Heart right ventricle (tissue), 16 donors: ENCODE measurements around the gene NCBP2. TPM values are rescaled to one million over a fixed set of nuclear protein-coding genes. Genes with fewer than 3 reads are reported as not detected.

Experiments
- ATAC-seq, 8 donors: fragments of 200-7000 bp; cut with Tn5 transposase; one replicate each; pipeline ENCODE4 v1.9.1; 2020; ENCODE audit warnings: mild to moderate bottlenecking in 8 of 8, moderate library complexity in 8 of 8, moderate number of reproducible peaks in 1 of 8
- DNase-seq, 2 donors: peaks; one replicate each; pipeline ENCODE4 v3.0.0-alpha.2; 2020
- H3K27ac ChIP-seq, 10 donors: fragments of 200-600 bp; sonication (generic) in 2 of 10; one replicate each; pipeline versions ENCODE4 v1.5.0 to v1.8.0; 2020 to 2022; ENCODE audit warnings: mild to moderate bottlenecking in 3 of 10
- H3K27me3 ChIP-seq, 7 donors: fragments of 200-600 bp; one replicate each; pipeline ENCODE4 v1.8.0; 2021 to 2022; ENCODE audit warnings: mild to moderate bottlenecking in 2 of 7
- H3K36me3 ChIP-seq, 9 donors: fragments of 200-600 bp; sonication (generic) in 1 of 9; one replicate each; pipeline versions ENCODE4 v1.5.0 to v1.8.0; 2020 to 2022; ENCODE audit warnings: mild to moderate bottlenecking in 2 of 9
- H3K4me1 ChIP-seq, 9 donors: fragments of 200-600 bp; sonication (generic) in 1 of 9; one replicate each; pipeline versions ENCODE4 v1.5.0 to v1.8.0; 2020 to 2022; ENCODE audit warnings: mild to moderate bottlenecking in 4 of 9
- H3K4me3 ChIP-seq, 10 donors: fragments of 200-600 bp; sonication (generic) in 2 of 10; one replicate each; pipeline versions ENCODE4 v1.5.0 to v1.8.0; 2020 to 2022; ENCODE audit warnings: mild to moderate bottlenecking in 7 of 10, moderate library complexity in 2 of 10
- H3K9me3 ChIP-seq, 11 donors: fragments of 200-600 bp in 10 of 11; sonication (generic) in 2 of 11; one replicate each; pipeline versions ENCODE4 v1.5.0 to v1.8.0; 2013 to 2022; ENCODE audit warnings: mild to moderate bottlenecking in 2 of 11, control low read depth in 1 of 11, moderate library complexity in 1 of 11
- CTCF ChIP-seq, 9 donors: fragments of 200-600 bp; sonication (generic) in 2 of 9; IDR thresholded peaks; one replicate each; pipeline versions ENCODE4 v1.5.0 to v1.8.0; 2021 to 2022; ENCODE audit warnings: antibody characterized with exemption in 9 of 9, mild to moderate bottlenecking in 5 of 9, moderate library complexity in 1 of 9
- WGBS, 2 donors: extraction: QIAGEN DNeasy Blood & Tissue Kit; methylation state at CpG; one replicate each; pipeline ENCODE4 v1.1.7; 2013; ENCODE audit warnings: inconsistent platforms in 1 of 2; 5-methylcytosine and 5-hydroxymethylcytosine counted together
- intact Hi-C, 10 donors: fragments of 100-400 bp; cut with DNase I; formaldehyde crosslinking; loops; one replicate each; pipeline versions ENCODE4 v1.11.1 to v1.14.2; 2022
- long read RNA-seq, 3 donors: library from polyadenylated mRNA; unstranded; transcript quantifications; one replicate each; pipeline ENCODE4 v2.0.0, GENCODE V29; 2020 to 2021
- polyA plus RNA-seq, 2 donors: library from polyadenylated mRNA; stranded (reverse); fragments of 200-250 nt; gene quantifications; one replicate each; pipeline ENCODE4 v1.2.3, GENCODE V29; 2013
- total RNA-seq, 10 donors: library from RNA; stranded (reverse); fragmentation: NEBNext Ultra II Directional in 3 of 10; extraction: Animal tissue kit (Norgen Biotek cat#: 25700) in 3 of 10; gene quantifications; one replicate each; pipeline versions ENCODE4 v1.2.1 to v1.2.4, GENCODE V29; 2021 to 2023
- donor health status: Arrhythmogenic right ventricular cardiomyopathy.
- donor health status: ischemic (EF 13 %, LVEDD 7.1; RV severe dilation, severe dysfunction).
- donor health status: healthy with polysubstance abuse.
- donor health status: DM: no; HTN: yes; CAD: no.
- donor health status: DM: no; HTN: no; CAD: no.
- donor health status: ischemic (EF 25% LVEDD 6.9; RV normal size, moderate dysfunction).
- donor health status: ischemic (EF 25% LVEDD 5.7; RV mildly dilated, moderate dysfunction).
- donor health status: healthy.
- donor health status: DM: yes; HTN: yes; CAD: no.
- donor health status: Ischemic cardiomyopathy.
- donor health status: ischemic (EF 35%, LVEDD 5.7; RV mildly dilated, moderate dysfunction).
- donor health status: nonischemic (EF 11% LVEDD 7.7; RV severe dilation, severe dysfunction).
- donor health status: DM: yes; HTN: yes; CAD: no.
- donor health status: PGD.
- donor health status: ischemic (EF 29% LVEDD 5.4; RV normal size, mild dysfunction).
- donor health status: nonischemic (EF 23%, LVEDD 6.1; RV moderate dilation, normal function).

The NCBP2 gene
- total RNA-seq = 10 to 100 TPM; 28.3 to 48.1 (median 34.8) TPM
- 10 to 100 TPM; 28.2 to 42.0 TPM for polyA plus RNA-seq
- long read RNA-seq, donor 1, full-length matches to known transcripts = 47 of 49 reads
- long read RNA-seq, donor 1, partial matches to known transcripts = 1 of 49 reads
- long read RNA-seq, donor 1, other reads (novel, unspliced or antisense) = 1 of 49 reads
- long read RNA-seq, donor 2, transcript NCBP2-201 (4 exons, 2,169 nt) = major isoform, 30 of 64 reads
- long read RNA-seq, donor 2, transcript NCBP2-204 (4 exons, 1,946 nt) = minor isoform, 6 of 64 reads
- long read RNA-seq, donor 2, transcript NCBP2-205 (4 exons, 2,220 nt) = minor isoform, 9 of 64 reads
- long read RNA-seq, donor 2, transcript NCBP2-207 (4 exons, 1,133 nt) = minor isoform, 7 of 64 reads
- long read RNA-seq, donor 2, partial matches to known transcripts = 1 of 64 reads
- long read RNA-seq, donor 2, other reads (novel, unspliced or antisense) = 10 of 64 reads
- long read RNA-seq, donor 3, transcript NCBP2-204 (4 exons, 1,946 nt) = minor isoform, 6 of 150 reads
- long read RNA-seq, donor 3, transcript NCBP2-205 (4 exons, 2,220 nt) = minor isoform, 15 of 150 reads
- long read RNA-seq, donor 3, transcript NCBP2-207 (4 exons, 1,133 nt) = minor isoform, 14 of 150 reads
- long read RNA-seq, donor 3, transcript NCBP2-201 (4 exons, 2,169 nt) = major isoform, 104 of 150 reads
- long read RNA-seq, donor 3, partial matches to known transcripts = 2 of 150 reads
- long read RNA-seq, donor 3, other reads (novel, unspliced or antisense) = 8 of 150 reads

- H3K36me3 ChIP-seq = peaks cover 0 to 46% (median 17%) of the 10 kb centered on the region in 9 donors
- ATAC-seq (peak; percentile 96 to 98 (median 97)), DNase-seq (peak; percentile 99)
- H3K9me3 ChIP-seq = no peaks in the 10 kb centered on the region
- intact Hi-C loops = loop anchor here in 7 of 10 donors (2.0 to 10.0 kb wide), 9 partner anchors 26 to 378 kb away; partner anchors contain the start of genes SENP5 (in 6 of the 7), CEP19 (in 1 of the 7), FBXO45 (in 1 of the 7) and PAK2 (in 1 of the 7)
- H3K27ac ChIP-seq = peak within 1 kb of the TSS; percentile 67 to 97 (median 92)
- peak; percentile 17 to 80 (median 59) for TF ChIP-seq CTCF (IDR thresholded peaks at IDR 0.05)
- peaks cover 4 to 38% (median 27%) of the 10 kb centered on the region in 9 donors for H3K4me1 ChIP-seq
- H3K27me3 ChIP-seq = no peaks in the 10 kb centered on the region
- peak within 1 kb of the TSS; percentile 64 to 100 (median 95) for H3K4me3 ChIP-seq
- 0% methylated on average over 74 to 77 of the region's 77 CpGs for WGBS, 2 donors
Measured at GRCh38 chr3:196942226-196942914, at the start of gene NCBP2. Gene NCBP2, minus strand, starts transcription at chr3:196942528. Its CDS starts 25 bp downstream, at chr3:196942503.

DNA sequence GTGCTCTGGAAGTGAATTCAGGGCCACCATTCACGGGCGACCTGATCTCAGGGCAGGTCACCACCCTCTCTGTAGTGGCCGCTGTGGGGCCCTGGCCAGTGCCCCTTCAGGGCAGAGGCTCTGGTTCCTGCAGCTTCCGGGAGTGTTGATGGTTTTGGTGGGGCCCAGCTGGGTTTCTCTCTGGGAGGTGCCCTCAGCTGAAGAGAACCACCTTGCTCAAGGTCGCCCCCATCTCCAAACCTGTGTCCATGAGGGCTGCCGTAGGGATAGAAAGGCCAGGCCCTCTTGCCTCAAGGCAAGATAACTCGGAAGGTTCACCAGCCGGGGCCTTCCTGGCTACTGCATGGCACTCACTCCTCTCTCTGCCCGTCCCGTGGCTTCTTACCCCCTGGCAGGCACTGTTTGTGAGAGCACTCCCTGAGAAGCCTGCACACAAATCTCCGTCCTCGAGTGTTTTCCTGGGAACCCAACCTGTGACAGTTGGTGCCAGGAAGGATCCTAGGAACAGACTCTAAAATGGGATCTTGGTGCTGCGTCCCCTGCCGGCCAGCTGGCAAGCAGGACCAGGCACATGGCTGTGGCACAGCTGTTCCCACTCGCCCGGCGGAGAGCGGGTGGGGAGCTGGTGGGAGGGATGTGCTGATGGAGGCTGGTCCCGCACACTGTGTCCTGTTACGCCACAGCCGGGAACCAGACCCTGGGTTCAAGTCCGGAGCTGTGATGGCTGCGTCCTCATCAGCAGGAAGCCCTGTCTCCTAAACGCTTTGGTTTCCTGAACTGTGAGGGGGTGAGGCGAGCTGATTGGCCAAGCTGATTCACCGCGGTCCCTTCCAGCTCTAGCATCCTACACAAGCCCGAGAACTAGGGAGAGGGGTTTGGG, 49.5 kb upstream of the NCBP2 start:
- Histone ChIP-seq H3K4me3 (no peak overlapping the region), H3K27me3 (no peaks in the 10 kb centered on the region), H3K36me3 (no peaks in the 10 kb centered on the region), H3K9me3 (no peaks in the 10 kb centered on the region), H3K4me1 (peaks cover 0 to 19% (median 0%) of the 10 kb centered on the region in 9 donors), H3K27ac (no peak overlapping the region)
- DNase-seq (no peak), ATAC-seq (no peak)
- intact Hi-C loops = no loop called here
- no peak for TF ChIP-seq CTCF (IDR thresholded peaks at IDR 0.05)
- WGBS, 2 donors = 80 to 91% methylated on average over 28 of the region's 28 CpGs

GRCh38 chr3:196990601-196991007, 48.3 kb upstream of the NCBP2 start:
- Histone ChIP-seq H3K9me3 (no peaks in the 10 kb centered on the region), H3K4me3 (no peak overlapping the region), H3K4me1 (peaks cover 0 to 19% (median 0%) of the 10 kb centered on the region in 9 donors), H3K27me3 (peaks cover 0 to 3% (median 0%) of the 10 kb centered on the region in 7 donors), H3K36me3 (no peaks in the 10 kb centered on the region), H3K27ac (no peak overlapping the region)
- 91% methylated on average over 10 of the region's 10 CpGs for WGBS, 2 donors
- ATAC-seq = no peak
- TF ChIP-seq CTCF (IDR thresholded peaks at IDR 0.05) = no peak
- DNase-seq = no peak
- intact Hi-C loops = no loop called here
